Prostate gland (tissue), 2 donors: ENCODE data around the gene NECTIN1. TPM values are rescaled to one million over a fixed set of nuclear protein-coding genes. Genes with fewer than 3 reads are reported as not detected.

Source experiments
- DNase-seq: peaks from one replicate; pipeline ENCODE4 v3.0.0-alpha.2; 2019; ENCODE audit warnings: low spot score
- H3K27ac ChIP-seq, 2 donors: fragments of 200-600 bp; sonication (generic); 2 replicates each; pipeline ENCODE4 v1.5.1; 2017 to 2019
- H3K27me3 ChIP-seq: fragments of 200-600 bp; sonication (generic); replicated peaks from 2 replicates; pipeline ENCODE4 v1.5.1; 2019; ENCODE audit not compliant: insufficient read depth
- H3K36me3 ChIP-seq, 2 donors: fragments of 200-600 bp; sonication (generic); 1 replicate in 1 of 2; 2 replicates in 1 of 2; pipeline versions ENCODE4 v1.5.1 to v1.8.1; 2017 to 2019
- H3K4me1 ChIP-seq: fragments of 200-600 bp; sonication (generic); replicated peaks from 2 replicates; pipeline ENCODE4 v1.5.1; 2019
- H3K4me3 ChIP-seq, 2 donors: fragments of 200-600 bp; sonication (generic); 2 replicates each; pipeline ENCODE4 v1.5.1; 2017 to 2019
- H3K9me3 ChIP-seq: fragments of 200-600 bp; sonication (generic); 2 replicates; pipeline ENCODE4 v1.5.1; 2017
- CTCF ChIP-seq, 4 experiments: fragments of 200-600 bp in 2 of 4; fragments of 450-650 bp in 2 of 4; sonication (generic) in 2 of 4; IDR thresholded peaks; 1 replicate in 3 of 4; 2 replicates in 1 of 4; pipeline ENCODE4 v1.5.1; 2016 to 2019; ENCODE audit warnings: antibody characterized with exemption in 4 of 4, mild to moderate bottlenecking in 2 of 4, moderate library complexity in 2 of 4
- POLR2A ChIP-seq: fragments of 450-650 bp; IDR thresholded peaks from one replicate; pipeline ENCODE4 v1.6.1; 2016; ENCODE audit warnings: antibody characterized with exemption, mild to moderate bottlenecking
- POLR2AphosphoS5 ChIP-seq: sonication (generic); formaldehyde crosslinking; IDR thresholded peaks from one replicate; pipeline ENCODE4 v1.6.1; 2017; ENCODE audit warnings: antibody characterized with exemption
- WGBS: methylation state at CpG from one replicate; pipeline ENCODE4 v1.1.5; 2018; 5-methylcytosine and 5-hydroxymethylcytosine counted together
- intact Hi-C: fragments of 100-400 bp; cut with DNase I; formaldehyde crosslinking; loops from one replicate; pipeline ENCODE4 v1.14.2; 2022
- total RNA-seq, 2 donors: library from RNA; depleted of rRNA; stranded (reverse); fragments of >200 nt; gene quantifications; one replicate each; pipeline ENCODE4 v1.1.0, GENCODE V29; 2016

Gene NECTIN1
- total RNA-seq, 2 donors from 2014 or later, result 18.7 to 28.2 TPM

- Histone ChIP-seq H3K4me1 (no peaks in the 10 kb centered on the region), H3K4me3 (no peak overlapping the region), H3K27me3 (no peaks in the 10 kb centered on the region), H3K36me3 (no peaks in the 10 kb centered on the region), H3K27ac (no peak overlapping the region), H3K9me3 (no peaks in the 10 kb centered on the region)
- no peak for TF ChIP-seq POLR2AphosphoS5
- no peak for TF ChIP-seq POLR2A
- TF ChIP-seq CTCF (IDR thresholded peaks at IDR 0.05), result no peak
- DNase-seq, result no peak
- WGBS, result 68% methylated on average over 14 of the region's 14 CpGs
- intact Hi-C loops, result no loop called here
Observed at GRCh38 chr11:119717839-119718534, 11.0 kb downstream of the NECTIN1 start.

GRCh38 chr11:119716582-119717498 is 12.2 kb downstream of the NECTIN1 start:
- intact Hi-C loops, result no loop called here

GRCh38 chr11:119714590-119714989 is 14.4 kb downstream of the NECTIN1 start:
- H3K27ac ChIP-seq, result no peak overlapping the region
- H3K9me3 ChIP-seq, result no peaks in the 10 kb centered on the region
- 73% methylated on average over 6 of the region's 6 CpGs for WGBS
- H3K4me1 ChIP-seq, result no peaks in the 10 kb centered on the region
- no peaks in the 10 kb centered on the region for H3K27me3 ChIP-seq
- H3K4me3 ChIP-seq, result no peak overlapping the region
- intact Hi-C loops, result no loop called here
- no peak for DNase-seq
- TF ChIP-seq POLR2A (no peak), POLR2AphosphoS5 (no peak)
- H3K36me3 ChIP-seq, result no peaks in the 10 kb centered on the region

More at GRCh38 chr11:119716582-119717498, 12.2 kb downstream of the NECTIN1 start:
- Histone ChIP-seq H3K4me1 (no peaks in the 10 kb centered on the region), H3K9me3 (no peaks in the 10 kb centered on the region), H3K27me3 (no peaks in the 10 kb centered on the region), H3K36me3 (no peaks in the 10 kb centered on the region), H3K27ac (no peak overlapping the region), H3K4me3 (no peak overlapping the region)
- TF ChIP-seq POLR2AphosphoS5, result no peak
- no peak for TF ChIP-seq POLR2A
- no peak for TF ChIP-seq CTCF (IDR thresholded peaks at IDR 0.05)
- 73% methylated on average over 30 of the region's 30 CpGs for WGBS
- DNase-seq, result no peak

GRCh38 chr11:119714189-119714588 is 14.8 kb downstream of the NECTIN1 start:
- DNase-seq, result no peak
- no peak overlapping the region for H3K27ac ChIP-seq
- no peaks in the 10 kb centered on the region for H3K27me3 ChIP-seq
- intact Hi-C loops, result no loop called here
- 63% methylated on average over 8 of the region's 8 CpGs for WGBS
- no peak overlapping the region for H3K4me3 ChIP-seq
- TF ChIP-seq CTCF (IDR thresholded peaks at IDR 0.05) (no peak), POLR2AphosphoS5 (no peak), POLR2A (no peak)
- H3K36me3 ChIP-seq, result no peaks in the 10 kb centered on the region
- no peaks in the 10 kb centered on the region for H3K4me1 ChIP-seq
- H3K9me3 ChIP-seq, result no peaks in the 10 kb centered on the region

GRCh38 chr11:119713359-119714040 is 15.5 kb downstream of the NECTIN1 start:
- TF ChIP-seq CTCF (IDR thresholded peaks at IDR 0.05), result no peak
- Histone ChIP-seq H3K4me1 (no peaks in the 10 kb centered on the region), H3K27ac (no peak overlapping the region), H3K9me3 (no peaks in the 10 kb centered on the region), H3K27me3 (no peaks in the 10 kb centered on the region), H3K36me3 (no peaks in the 10 kb centered on the region), H3K4me3 (no peak overlapping the region)
- no peak for DNase-seq
- WGBS, result 64% methylated on average over 9 of the region's 9 CpGs
- intact Hi-C loops, result no loop called here
